Natural killer cell (primary cell): ENCODE data around the gene ABTB2. TPM values are rescaled to one million over a fixed set of nuclear protein-coding genes. Genes with fewer than 3 reads are reported as not detected.

Source experiments
- ATAC-seq, 3 donors: fragments of 150-1000 bp in 2 of 3; fragments of 200-7000 bp in 1 of 3; cut with Tn5 transposase; 1 replicate in 1 of 3; 2 replicates in 2 of 3; pipeline ENCODE4 v1.10.0; 2021; ENCODE audit warnings: mild to moderate bottlenecking in 2 of 3, moderate library complexity in 2 of 3
- DNase-seq, 2 donors: peaks; one replicate each; pipeline versions ENCODE4 v3.0.0 to v3.0.0-alpha.2; 2013 to 2021; ENCODE audit warnings: mixed read lengths in 1 of 2
- H3K27ac ChIP-seq: one replicate; pipeline ENCODE4 v1.5.1; 2013; ENCODE audit warnings: mild to moderate bottlenecking, low read length
- H3K27me3 ChIP-seq: one replicate; pipeline ENCODE4 v1.6.1; 2013; ENCODE audit warnings: low read length; ENCODE audit not compliant: control insufficient read depth, insufficient read depth
- H3K36me3 ChIP-seq: one replicate; pipeline ENCODE4 v1.6.1; 2013; ENCODE audit warnings: low read length; ENCODE audit not compliant: control insufficient read depth, insufficient read depth
- H3K4me1 ChIP-seq: one replicate; pipeline ENCODE4 v1.6.1; 2013; ENCODE audit warnings: low read length; ENCODE audit not compliant: control insufficient read depth, insufficient read depth
- H3K4me3 ChIP-seq: one replicate; pipeline ENCODE4 v1.5.1; 2013; ENCODE audit warnings: low read length
- H3K9me3 ChIP-seq: one replicate; pipeline ENCODE4 v1.6.1; 2013; ENCODE audit warnings: low read length; ENCODE audit not compliant: control insufficient read depth, insufficient read depth
- H3K27ac Mint-ChIP-seq, 2 donors: one replicate each; pipeline ENCODE4 v1.8.0; 2022; ENCODE audit warnings: mild to moderate bottlenecking in 2 of 2, mixed read lengths in 2 of 2, moderate library complexity in 1 of 2
- H3K27me3 Mint-ChIP-seq, 2 donors: one replicate each; pipeline ENCODE4 v1.8.0; 2022; ENCODE audit warnings: low read depth in 2 of 2, mixed read lengths in 2 of 2
- H3K36me3 Mint-ChIP-seq: one replicate; pipeline ENCODE4 v1.8.0; 2022; ENCODE audit warnings: mixed read lengths
- H3K4me1 Mint-ChIP-seq, 2 donors: one replicate each; pipeline ENCODE4 v1.8.0; 2022; ENCODE audit warnings: mixed read lengths in 2 of 2
- H3K4me3 Mint-ChIP-seq: one replicate; pipeline ENCODE4 v1.8.0; 2022; ENCODE audit warnings: mild to moderate bottlenecking, moderate library complexity, mixed read lengths
- H3K9me3 Mint-ChIP-seq, 2 donors: one replicate each; pipeline ENCODE4 v1.8.0; 2022; ENCODE audit warnings: mixed read lengths in 2 of 2
- CTCF ChIP-seq: fragments of 200-600 bp; IDR thresholded peaks from one replicate; pipeline ENCODE4 v1.8.0; 2022; ENCODE audit warnings: antibody characterized with exemption
- WGBS: methylation state at CpG from one replicate; pipeline ENCODE4 v1.1.7; 2013; ENCODE audit warnings: missing lambda C conversion rate; ENCODE audit not compliant: insufficient coverage; 5-methylcytosine and 5-hydroxymethylcytosine counted together
- intact Hi-C: fragments of 100-400 bp; cut with micrococcal nuclease; formaldehyde crosslinking; loops from one replicate; pipeline ENCODE4 v1.14.2; 2022
- total RNA-seq, 4 donors: library from RNA; stranded (reverse); fragments of 120-200 nt in 1 of 4; gene quantifications; one replicate each; pipeline versions ENCODE4 v1.2.3 to v1.2.4, GENCODE V29; 2013 to 2022

The ABTB2 gene
- total RNA-seq, 3 donors from 2014 or later (not counting 1 experiment from before 2014, with no cell fraction given), result 0.65 to 1.7 (median 1.1) TPM

- Histone ChIP-seq H3K4me3 (no peak overlapping the region), H3K9me3 (no peaks in the 10 kb centered on the region), H3K27me3 (no peaks in the 10 kb centered on the region), H3K4me1 (no peaks in the 10 kb centered on the region), H3K27ac (no peak overlapping the region), H3K36me3 (no peaks in the 10 kb centered on the region)
- no peak overlapping the region for H3K27ac Mint-ChIP-seq
- 91% methylated on average over 8 of the region's 8 CpGs for WGBS
- no peak overlapping the region for H3K4me3 Mint-ChIP-seq
- intact Hi-C loops, result no loop called here
- no peak for DNase-seq
- H3K9me3 Mint-ChIP-seq, result no peaks in the 10 kb centered on the region
- no peaks in the 10 kb centered on the region for H3K27me3 Mint-ChIP-seq
- ATAC-seq, result no peak
- no peaks in the 10 kb centered on the region for H3K36me3 Mint-ChIP-seq
- TF ChIP-seq CTCF, result no peak
- H3K4me1 Mint-ChIP-seq, result peaks cover 0 to 6% of the 10 kb centered on the region in 2 donors
These were observed 95.2 kb downstream of the ABTB2 start for GRCh38 chr11:34262531-34263081.

- Mint-ChIP-seq H3K4me3 (no peak overlapping the region), H3K27me3 (peaks cover 3% of the 10 kb centered on the region in 2 donors), H3K4me1 (peaks cover 0 to 6% of the 10 kb centered on the region in 2 donors), H3K9me3 (no peaks in the 10 kb centered on the region), H3K27ac (no peak overlapping the region), H3K36me3 (no peaks in the 10 kb centered on the region)
- no peak overlapping the region for H3K4me3 ChIP-seq
- no peaks in the 10 kb centered on the region for H3K36me3 ChIP-seq
- intact Hi-C loops, result no loop called here
- no peak for DNase-seq
- ATAC-seq, result no peak
- no peak for TF ChIP-seq CTCF
- no peaks in the 10 kb centered on the region for H3K9me3 ChIP-seq
- H3K4me1 ChIP-seq, result no peaks in the 10 kb centered on the region
- no CpG with 5 or more reads among the region's 1 CpG for WGBS
- no peaks in the 10 kb centered on the region for H3K27me3 ChIP-seq
- no peak overlapping the region for H3K27ac ChIP-seq
These were observed 96.0 kb downstream of the ABTB2 start for GRCh38 chr11:34261820-34262219.

- Mint-ChIP-seq H3K36me3 (no peaks in the 10 kb centered on the region), H3K4me1 (no peaks in the 10 kb centered on the region), H3K27ac (no peak overlapping the region), H3K27me3 (peaks cover 5 to 9% of the 10 kb centered on the region in 2 donors), H3K4me3 (no peak overlapping the region), H3K9me3 (no peaks in the 10 kb centered on the region)
- no CpG with 5 or more reads among the region's 2 CpGs for WGBS
- no peaks in the 10 kb centered on the region for H3K36me3 ChIP-seq
- no peaks in the 10 kb centered on the region for H3K27me3 ChIP-seq
- no peak for ATAC-seq
- H3K27ac ChIP-seq, result no peak overlapping the region
- no peak for DNase-seq
- intact Hi-C loops, result no loop called here
- no peaks in the 10 kb centered on the region for H3K4me1 ChIP-seq
- no peak overlapping the region for H3K4me3 ChIP-seq
- TF ChIP-seq CTCF, result no peak
- H3K9me3 ChIP-seq, result no peaks in the 10 kb centered on the region
These were observed 96.7 kb downstream of the ABTB2 start for GRCh38 chr11:34261095-34261494.

- Histone ChIP-seq H3K4me1 (no peaks in the 10 kb centered on the region), H3K9me3 (no peaks in the 10 kb centered on the region), H3K4me3 (no peak overlapping the region), H3K27ac (no peak overlapping the region), H3K27me3 (no peaks in the 10 kb centered on the region), H3K36me3 (no peaks in the 10 kb centered on the region)
- WGBS, result 98% methylated on average over 10 of the region's 10 CpGs
- intact Hi-C loops, result no loop called here
- Mint-ChIP-seq H3K36me3 (no peaks in the 10 kb centered on the region), H3K27me3 (peaks cover 5 to 9% of the 10 kb centered on the region in 2 donors), H3K27ac (no peak overlapping the region), H3K9me3 (no peaks in the 10 kb centered on the region), H3K4me1 (no peaks in the 10 kb centered on the region), H3K4me3 (no peak overlapping the region)
- ATAC-seq, result no peak
- no peak for TF ChIP-seq CTCF
- no peak for DNase-seq
These were observed 97.7 kb downstream of the ABTB2 start for GRCh38 chr11:34260072-34260575.
